ENCODE measurements around the gene CTSW. TPM values are rescaled to one million over a fixed set of nuclear protein-coding genes. Genes with fewer than 3 reads are reported as not detected.

Gene CTSW
- total and polyA plus RNA-seq, 5 donors, result 0.45 to 1.7 (median 0.71) TPM

DNA sequence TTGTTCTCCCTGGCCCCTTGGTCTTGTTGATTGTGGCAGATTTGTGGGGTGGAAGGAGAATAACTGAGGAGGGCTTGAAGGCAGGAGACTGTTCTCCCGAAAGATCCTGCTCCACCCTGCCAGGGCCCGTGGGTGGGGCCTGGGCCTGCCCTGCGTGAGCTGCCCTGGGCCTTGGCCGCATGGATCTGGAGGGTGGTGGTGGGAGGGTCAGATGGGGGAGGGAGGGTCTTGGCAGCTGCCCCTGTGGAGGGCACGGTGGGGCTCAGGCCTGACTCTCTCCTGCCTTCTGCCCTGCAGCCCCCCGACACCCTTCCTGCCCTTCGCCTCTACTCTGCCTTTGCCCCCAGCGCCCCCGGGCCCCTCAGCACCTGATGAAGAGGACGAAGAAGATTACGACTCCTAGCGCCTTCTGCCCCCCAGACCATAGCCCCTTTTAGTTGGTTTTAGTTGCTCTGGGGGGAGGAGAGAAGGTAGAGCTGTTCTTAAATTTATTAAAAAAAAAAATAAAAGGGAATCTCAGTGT lies 41.5 kb downstream of the CTSW start:
- Histone ChIP-seq H3K4me1 (ENCODE audit: control insufficient read depth, insufficient read depth, low read length) (peaks cover 10% of the 10 kb centered on the region), H3K9me3 (ENCODE audit: control insufficient read depth, low read length) (no peaks in the 10 kb centered on the region), H3K4me3 (ENCODE audit: low read length) (no peak overlapping the region), H3K27me3 (ENCODE audit: control insufficient read depth, insufficient read depth) (no peaks in the 10 kb centered on the region), H3K27ac (ENCODE audit: low read length) (no peak overlapping the region)
- WGBS, result 85% methylated on average over 12 of the region's 12 CpGs
- ATAC-seq (no peak), DNase-seq (peak in 2 of 3 donors; percentile 54)
- intact Hi-C loops (cut with DNase I), result no loop called here

- Histone ChIP-seq H3K4me3 (ENCODE audit: low read length) (no peak overlapping the region), H3K27me3 (ENCODE audit: control insufficient read depth, insufficient read depth) (no peaks in the 10 kb centered on the region), H3K27ac (ENCODE audit: low read length) (no peak overlapping the region), H3K9me3 (ENCODE audit: control insufficient read depth, low read length) (no peaks in the 10 kb centered on the region), H3K4me1 (ENCODE audit: control insufficient read depth, insufficient read depth, low read length) (peaks cover 10% of the 10 kb centered on the region)
- DNase-seq (peak in 1 of 3 donors; percentile 32), ATAC-seq (no peak)
- intact Hi-C loops (cut with DNase I), result no loop called here
- WGBS, result 92% methylated on average over 10 of the region's 10 CpGs
Observed at GRCh38 chr11:65921876-65922275, 42.2 kb downstream of the CTSW start.

- intact Hi-C loops (cut with DNase I), result no loop called here
- DNase-seq (no peak), ATAC-seq (no peak)
- no peaks in the 10 kb centered on the region for H3K27me3 ChIP-seq (ENCODE audit: control insufficient read depth, insufficient read depth)
- no peaks in the 10 kb centered on the region for H3K9me3 ChIP-seq (ENCODE audit: control insufficient read depth, low read length)
- H3K4me3 ChIP-seq (ENCODE audit: low read length), result no peak overlapping the region
- peaks cover 10% of the 10 kb centered on the region for H3K4me1 ChIP-seq (ENCODE audit: control insufficient read depth, insufficient read depth, low read length)
- no peak overlapping the region for H3K27ac ChIP-seq (ENCODE audit: low read length)
- 82% methylated on average over 3 of the region's 3 CpGs for WGBS
Observed at GRCh38 chr11:65922565-65922964, 42.9 kb downstream of the CTSW start.

- DNase-seq (no peak), ATAC-seq (no peak)
- intact Hi-C loops (cut with DNase I), result no loop called here
- Histone ChIP-seq H3K9me3 (ENCODE audit: control insufficient read depth, low read length) (no peaks in the 10 kb centered on the region), H3K4me1 (ENCODE audit: control insufficient read depth, insufficient read depth, low read length) (peaks cover 2% of the 10 kb centered on the region), H3K27ac (ENCODE audit: low read length) (no peak overlapping the region), H3K27me3 (ENCODE audit: control insufficient read depth, insufficient read depth) (no peaks in the 10 kb centered on the region), H3K4me3 (ENCODE audit: low read length) (no peak overlapping the region)
- WGBS, result 35% methylated on average over 2 of the region's 2 CpGs
Observed at GRCh38 chr11:65925397-65925796, 45.8 kb downstream of the CTSW start.

- no peaks in the 10 kb centered on the region for H3K4me1 ChIP-seq (ENCODE audit: control insufficient read depth, insufficient read depth, low read length)
- DNase-seq (peak in 2 of 3 donors; percentile 13 to 57), ATAC-seq (peak; percentile 24 to 27)
- intact Hi-C loops (cut with DNase I), result no loop called here
- WGBS, result 56% methylated on average over 9 of the region's 9 CpGs
- H3K4me3 ChIP-seq (ENCODE audit: low read length), result no peak overlapping the region
- H3K27ac ChIP-seq (ENCODE audit: low read length), result no peak overlapping the region
- no peaks in the 10 kb centered on the region for H3K27me3 ChIP-seq (ENCODE audit: control insufficient read depth, insufficient read depth)
- no peaks in the 10 kb centered on the region for H3K9me3 ChIP-seq (ENCODE audit: control insufficient read depth, low read length)
Observed at GRCh38 chr11:65927904-65928397, 48.3 kb downstream of the CTSW start.

GRCh38 chr11:65928667-65929066 lies 49.0 kb downstream of the CTSW start:
- Histone ChIP-seq H3K27me3 (ENCODE audit: control insufficient read depth, insufficient read depth) (no peaks in the 10 kb centered on the region), H3K4me3 (ENCODE audit: low read length) (no peak overlapping the region), H3K4me1 (ENCODE audit: control insufficient read depth, insufficient read depth, low read length) (no peaks in the 10 kb centered on the region), H3K27ac (ENCODE audit: low read length) (no peak overlapping the region), H3K9me3 (ENCODE audit: control insufficient read depth, low read length) (no peaks in the 10 kb centered on the region)
- ATAC-seq (no peak), DNase-seq (no peak)
- 57% methylated on average over 6 of the region's 6 CpGs for WGBS
- intact Hi-C loops (cut with DNase I), result no loop called here

- Histone ChIP-seq H3K9me3 (ENCODE audit: control insufficient read depth, low read length) (no peaks in the 10 kb centered on the region), H3K4me1 (ENCODE audit: control insufficient read depth, insufficient read depth, low read length) (no peaks in the 10 kb centered on the region), H3K27ac (ENCODE audit: low read length) (no peak overlapping the region), H3K4me3 (ENCODE audit: low read length) (no peak overlapping the region), H3K27me3 (ENCODE audit: control insufficient read depth, insufficient read depth) (no peaks in the 10 kb centered on the region)
- 47% methylated on average over 13 of the region's 13 CpGs for WGBS
- intact Hi-C loops (cut with DNase I), result no loop called here
- no peak for DNase-seq
- ATAC-seq, result no peak
Observed at GRCh38 chr11:65931773-65932557, 52.3 kb downstream of the CTSW start.

DNA sequence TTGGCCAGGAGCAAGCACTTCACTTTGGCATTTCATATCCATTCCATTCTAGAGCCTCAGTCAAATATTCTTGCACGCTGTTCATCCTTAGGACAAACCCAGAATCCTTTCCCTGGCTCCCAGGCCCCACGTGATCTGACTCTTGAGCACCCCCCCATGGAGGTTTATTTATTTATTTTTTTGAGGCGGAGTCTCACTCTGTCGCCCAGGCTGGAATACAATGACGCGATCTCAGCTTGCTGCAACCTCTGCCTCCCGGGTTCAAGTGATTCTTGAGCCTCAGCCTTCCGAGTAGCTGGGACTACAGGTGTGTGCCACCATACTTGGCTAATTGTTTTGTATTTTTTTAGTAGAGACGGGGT lies 52.9 kb downstream of the CTSW start:
- no peaks in the 10 kb centered on the region for H3K4me1 ChIP-seq (ENCODE audit: control insufficient read depth, insufficient read depth, low read length)
- H3K4me3 ChIP-seq (ENCODE audit: low read length), result no peak overlapping the region
- H3K9me3 ChIP-seq (ENCODE audit: control insufficient read depth, low read length), result no peaks in the 10 kb centered on the region
- no peak overlapping the region for H3K27ac ChIP-seq (ENCODE audit: low read length)
- intact Hi-C loops (cut with DNase I), result no loop called here
- no peak for ATAC-seq
- H3K27me3 ChIP-seq (ENCODE audit: control insufficient read depth, insufficient read depth), result no peaks in the 10 kb centered on the region
- WGBS, result 29% methylated on average over 9 of the region's 9 CpGs
- DNase-seq, result no peak

Other genes starting within 250 kb of the CTSW start
- gene SIPA1, start 241.7 kb upstream of the CTSW start, total RNA-seq, result 10 to 100 TPM; 22.4 to 27.4 (median 26.2) TPM
- 19.3 TPM for gene SIPA1, start 241.7 kb upstream of the CTSW start, polyA plus RNA-seq
- 10 to 100 TPM; 40.1 to 54.6 (median 40.9) TPM for gene RELA, start 216.9 kb upstream of the CTSW start, total RNA-seq
- gene RELA, start 216.9 kb upstream of the CTSW start, polyA plus RNA-seq, result 30.6 TPM
- gene KAT5, start 167.6 kb upstream of the CTSW start, total RNA-seq, result 10 to 100 TPM; 49.0 to 57.2 (median 54.0) TPM
- gene KAT5, start 167.6 kb upstream of the CTSW start, polyA plus RNA-seq, result 49.1 TPM
- 10 to 100 TPM; 68.1 to 94.4 (median 76.4) TPM for gene RNASEH2C, start 159.0 kb upstream of the CTSW start, total RNA-seq
- gene RNASEH2C, start 159.0 kb upstream of the CTSW start, polyA plus RNA-seq, result 158 TPM
- gene AP5B1, start 98.9 kb upstream of the CTSW start, total RNA-seq, result 10 to 100 TPM in 1 of 4 donors, 1 to 10 TPM in 3; 9.0 to 14.1 (median 9.1) TPM
- gene AP5B1, start 98.9 kb upstream of the CTSW start, polyA plus RNA-seq, result 6.6 TPM
- gene OVOL1, start 92.8 kb upstream of the CTSW start, total RNA-seq, result not detected
- gene OVOL1, start 92.8 kb upstream of the CTSW start, polyA plus RNA-seq, result not detected
- under 1 TPM in 3 of 4 donors, not detected in 1; 0.20 to 0.88 (median 0.48) TPM for gene SNX32, start 45.9 kb upstream of the CTSW start, total RNA-seq
- gene SNX32, start 45.9 kb upstream of the CTSW start, polyA plus RNA-seq, result 0.20 TPM
- gene CFL1, start 21.7 kb upstream of the CTSW start, total RNA-seq, result 100 to 1,000 TPM; 285 to 470 (median 377) TPM
- gene CFL1, start 21.7 kb upstream of the CTSW start, polyA plus RNA-seq, result 389 TPM
- gene MUS81, start 19.4 kb upstream of the CTSW start, total RNA-seq, result 10 to 100 TPM; 33.3 to 39.5 (median 35.8) TPM
- 44.7 TPM for gene MUS81, start 19.4 kb upstream of the CTSW start, polyA plus RNA-seq
- 100 to 1,000 TPM; 139 to 164 (median 142) TPM for gene EFEMP2, start 7.0 kb upstream of the CTSW start, total RNA-seq
- 128 TPM for gene EFEMP2, start 7.0 kb upstream of the CTSW start, polyA plus RNA-seq
- 10 to 100 TPM; 39.7 to 46.6 (median 42.8) TPM for gene FIBP, start 8.6 kb downstream of the CTSW start, total RNA-seq
- gene FIBP, start 8.6 kb downstream of the CTSW start, polyA plus RNA-seq, result 37.8 TPM
- gene CCDC85B, start 10.8 kb downstream of the CTSW start, total RNA-seq, result 10 to 100 TPM; 50.8 to 61.3 (median 57.4) TPM
- 80.3 TPM for gene CCDC85B, start 10.8 kb downstream of the CTSW start, polyA plus RNA-seq
- gene FOSL1, start 20.6 kb downstream of the CTSW start, total RNA-seq, result 1 to 10 TPM in 1 of 4 donors, under 1 TPM in 3; 0.57 to 5.5 (median 0.83) TPM
- gene FOSL1, start 20.6 kb downstream of the CTSW start, polyA plus RNA-seq, result 2.6 TPM
- 10 to 100 TPM; 31.1 to 41.8 (median 38.7) TPM for gene C11orf68, start 39.2 kb downstream of the CTSW start, total RNA-seq
- gene C11orf68, start 39.2 kb downstream of the CTSW start, polyA plus RNA-seq, result 39.8 TPM
- gene DRAP1, start 39.6 kb downstream of the CTSW start, total RNA-seq, result 10 to 100 TPM; 82.9 to 90.2 (median 85.2) TPM
- gene DRAP1, start 39.6 kb downstream of the CTSW start, polyA plus RNA-seq, result 130 TPM
- not detected for gene TSGA10IP, start 65.6 kb downstream of the CTSW start, total RNA-seq
- not detected for gene TSGA10IP, start 65.6 kb downstream of the CTSW start, polyA plus RNA-seq
- gene SART1, start 81.9 kb downstream of the CTSW start, total RNA-seq, result 10 to 100 TPM; 34.3 to 41.7 (median 36.9) TPM
- gene SART1, start 81.9 kb downstream of the CTSW start, polyA plus RNA-seq, result 41.3 TPM
- gene EIF1AD, start 122.3 kb downstream of the CTSW start, total RNA-seq, result 10 to 100 TPM; 19.3 to 22.2 (median 20.8) TPM
- gene EIF1AD, start 122.3 kb downstream of the CTSW start, polyA plus RNA-seq, result 18.5 TPM
- gene BANF1, start 122.7 kb downstream of the CTSW start, total RNA-seq, result 100 to 1,000 TPM; 175 to 258 (median 218) TPM
- 274 TPM for gene BANF1, start 122.7 kb downstream of the CTSW start, polyA plus RNA-seq
- 1 to 10 TPM; 1.2 to 3.6 (median 2.2) TPM for gene CST6, start 132.2 kb downstream of the CTSW start, total RNA-seq
- 2.1 TPM for gene CST6, start 132.2 kb downstream of the CTSW start, polyA plus RNA-seq
- not detected for gene CATSPER1, start 146.6 kb downstream of the CTSW start, total RNA-seq
- not detected for gene CATSPER1, start 146.6 kb downstream of the CTSW start, polyA plus RNA-seq
- 10 to 100 TPM; 10.8 to 13.6 (median 12.1) TPM for gene GAL3ST3, start 169.3 kb downstream of the CTSW start, total RNA-seq
- 8.9 TPM for gene GAL3ST3, start 169.3 kb downstream of the CTSW start, polyA plus RNA-seq
- gene SF3B2, start 172.5 kb downstream of the CTSW start, total RNA-seq, result 10 to 100 TPM; 84.4 to 97.7 (median 91.7) TPM
- 62.1 TPM for gene SF3B2, start 172.5 kb downstream of the CTSW start, polyA plus RNA-seq
- gene PACS1, start 190.4 kb downstream of the CTSW start, total RNA-seq, result 10 to 100 TPM; 48.3 to 82.5 (median 56.5) TPM
- 30.9 TPM for gene PACS1, start 190.4 kb downstream of the CTSW start, polyA plus RNA-seq